GM19397 (cell line): ENCODE data around the gene NOD1.
"Not testable (repeated sequence)": the region's sequence is repeated elsewhere in the genome, so short reads cannot be mapped to it uniquely, and the experiment has no call there.

Experiments
- ATAC-seq: cut with Tn5 transposase; IDR thresholded peaks from one replicate; pipeline ENCODE4 v1.9.1; 2021; ENCODE audit warnings: mild to moderate bottlenecking, moderate library complexity; ENCODE audit not compliant: unreplicated experiment

NOD1 gene

GRCh38 chr7:30421647-30422196, 56.9 kb downstream of the NOD1 start:
- no peak for ATAC-seq

- no peak for ATAC-seq
Measured at GRCh38 chr7:30420662-30421061, 57.9 kb downstream of the NOD1 start.

- ATAC-seq: not testable (repeated sequence)
Measured at GRCh38 chr7:30420080-30420479, 58.5 kb downstream of the NOD1 start.

GRCh38 chr7:30413864-30414263, 64.7 kb downstream of the NOD1 start:
- ATAC-seq: no peak

- ATAC-seq: no peak
Measured at GRCh38 chr7:30412782-30413504, 65.6 kb downstream of the NOD1 start.

GRCh38 chr7:30411897-30412296, 66.7 kb downstream of the NOD1 start:
- no peak for ATAC-seq

- no peak for ATAC-seq
Measured at GRCh38 chr7:30411173-30411572, 67.4 kb downstream of the NOD1 start.

GRCh38 chr7:30406664-30407425, 71.7 kb downstream of the NOD1 start:
- ATAC-seq: no peak

GRCh38 chr7:30405179-30405578, 73.4 kb downstream of the NOD1 start:
- no peak for ATAC-seq

GRCh38 chr7:30403477-30403876, 75.1 kb downstream of the NOD1 start:
- ATAC-seq: no peak

- no peak for ATAC-seq
Measured at GRCh38 chr7:30396389-30396788, 82.2 kb downstream of the NOD1 start.

GRCh38 chr7:30395676-30396075, 82.9 kb downstream of the NOD1 start:
- no peak for ATAC-seq

- no peak for ATAC-seq
Measured at GRCh38 chr7:30391806-30392205, 86.8 kb downstream of the NOD1 start.

- ATAC-seq: no peak
Measured at GRCh38 chr7:30390736-30391636, 87.6 kb downstream of the NOD1 start.

- ATAC-seq: no peak
Measured at GRCh38 chr7:30389791-30390190, 88.8 kb downstream of the NOD1 start.

- ATAC-seq: no peak
Measured at GRCh38 chr7:30382607-30383006, 96.0 kb downstream of the NOD1 start.

- not testable (repeated sequence) for ATAC-seq
Measured at GRCh38 chr7:30380824-30381223, 97.8 kb downstream of the NOD1 start.

GRCh38 chr7:30380294-30380693, 98.3 kb downstream of the NOD1 start:
- no peak for ATAC-seq

- ATAC-seq: no peak
Measured at GRCh38 chr7:30379741-30380140, 98.8 kb downstream of the NOD1 start.

- ATAC-seq: no peak
Measured at GRCh38 chr7:30379131-30379530, 99.5 kb downstream of the NOD1 start.

GRCh38 chr7:30378275-30378674, 100.3 kb downstream of the NOD1 start:
- ATAC-seq: no peak
